VCaP (cell line): ENCODE data around the gene DCAF15.

Experiments
- H3K27ac ChIP-seq: fragments of 450-650 bp; 2 replicates; pipeline ENCODE4 v1.5.1; 2017
- TF ChIP-seq, protein P1 (sequence below): fragments of 450-650 bp; conservative IDR thresholded peaks from 2 replicates; pipeline ENCODE4 v1.5.1; 2017; ENCODE audit warnings: mild to moderate bottlenecking, moderate library complexity

Gene DCAF15

GRCh38 chr19:14000691-14001375, 48.5 kb downstream of the DCAF15 start:
- TF ChIP-seq, protein P1, sequence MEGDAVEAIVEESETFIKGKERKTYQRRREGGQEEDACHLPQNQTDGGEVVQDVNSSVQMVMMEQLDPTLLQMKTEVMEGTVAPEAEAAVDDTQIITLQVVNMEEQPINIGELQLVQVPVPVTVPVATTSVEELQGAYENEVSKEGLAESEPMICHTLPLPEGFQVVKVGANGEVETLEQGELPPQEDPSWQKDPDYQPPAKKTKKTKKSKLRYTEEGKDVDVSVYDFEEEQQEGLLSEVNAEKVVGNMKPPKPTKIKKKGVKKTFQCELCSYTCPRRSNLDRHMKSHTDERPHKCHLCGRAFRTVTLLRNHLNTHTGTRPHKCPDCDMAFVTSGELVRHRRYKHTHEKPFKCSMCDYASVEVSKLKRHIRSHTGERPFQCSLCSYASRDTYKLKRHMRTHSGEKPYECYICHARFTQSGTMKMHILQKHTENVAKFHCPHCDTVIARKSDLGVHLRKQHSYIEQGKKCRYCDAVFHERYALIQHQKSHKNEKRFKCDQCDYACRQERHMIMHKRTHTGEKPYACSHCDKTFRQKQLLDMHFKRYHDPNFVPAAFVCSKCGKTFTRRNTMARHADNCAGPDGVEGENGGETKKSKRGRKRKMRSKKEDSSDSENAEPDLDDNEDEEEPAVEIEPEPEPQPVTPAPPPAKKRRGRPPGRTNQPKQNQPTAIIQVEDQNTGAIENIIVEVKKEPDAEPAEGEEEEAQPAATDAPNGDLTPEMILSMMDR: no peak
- H3K27ac ChIP-seq: no peak overlapping the region

GRCh38 chr19:14002571-14003250, 50.4 kb downstream of the DCAF15 start:
- TF ChIP-seq, protein P1: no peak
- no peak overlapping the region for H3K27ac ChIP-seq

GRCh38 chr19:14003251-14004055, 51.1 kb downstream of the DCAF15 start:
- TF ChIP-seq, protein P1: no peak
- H3K27ac ChIP-seq: no peak overlapping the region

GRCh38 chr19:14004619-14005348, 52.5 kb downstream of the DCAF15 start:
- TF ChIP-seq, protein P1: no peak
- H3K27ac ChIP-seq: peak overlapping the region; percentile 90

DNA sequence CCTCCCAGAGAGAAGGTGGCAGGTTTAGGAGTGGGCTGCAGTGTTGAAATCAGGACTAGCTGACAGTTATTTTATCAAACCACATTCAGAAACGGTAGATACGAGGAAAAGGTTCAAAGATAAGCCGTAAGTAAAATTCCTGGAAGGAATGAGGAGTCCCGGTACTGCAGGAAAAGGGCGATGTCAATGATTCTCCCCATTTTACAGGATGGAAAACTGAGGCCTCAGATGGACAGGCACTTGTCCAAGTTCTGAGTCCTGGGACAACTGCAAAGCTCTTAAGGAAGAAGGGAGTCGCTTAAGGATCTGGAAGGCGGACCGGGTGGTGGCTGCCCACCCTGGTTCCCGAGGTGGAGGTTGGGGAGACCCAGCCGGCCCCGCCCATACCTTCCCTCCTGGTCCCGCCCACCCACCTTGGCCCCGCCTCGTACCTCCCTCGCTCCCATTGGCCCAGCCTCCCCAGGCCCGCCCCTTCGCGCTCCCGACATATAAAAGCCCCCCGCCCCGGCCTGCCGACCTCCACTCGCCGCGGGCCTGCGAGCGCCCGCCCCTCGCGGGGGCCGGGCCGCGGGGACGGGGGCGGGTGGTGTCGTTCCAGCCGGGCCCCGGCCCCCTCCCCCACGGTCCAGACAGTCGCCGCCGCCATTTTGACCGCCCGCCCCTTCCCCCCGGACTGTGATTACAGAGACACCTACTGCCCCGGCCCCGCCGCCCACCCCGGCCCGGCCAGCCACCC, 53.2 kb downstream of the DCAF15 start:
- H3K27ac ChIP-seq: peak overlapping the region; percentile 90
- TF ChIP-seq, protein P1: no peak

- peak within 1 kb of the TSS; percentile 90 for H3K27ac ChIP-seq
- TF ChIP-seq, protein P1: no peak
Observed at GRCh38 chr19:14006085-14006765, 53.9 kb downstream of the DCAF15 start, which contains the start of gene RFX1. RFX1 (minus strand) TSS chr19:14006320; CDS start chr19:13993843, 12,477 bp downstream.
